Right cardiac atrium (tissue), 5 donors: ENCODE measurements around the gene THSD1. TPM values are rescaled to one million over a fixed set of nuclear protein-coding genes. Genes with fewer than 3 reads are reported as not detected.
"Not testable (repeated sequence)": the region's sequence is repeated elsewhere in the genome, so short reads cannot be mapped to it uniquely, and the experiment has no call there.

Experiments used
- ATAC-seq, 2 donors: fragments of 200-7000 bp; cut with Tn5 transposase; one replicate each; pipeline versions ENCODE4 v1.8.0 to v1.9.1; 2020; ENCODE audit warnings: moderate library complexity in 2 of 2, mild to moderate bottlenecking in 1 of 2
- DNase-seq, 3 donors: peaks; one replicate each; pipeline ENCODE4 v3.0.0-alpha.2; 2020
- H3K27ac ChIP-seq: one replicate; pipeline ENCODE4 v1.5.1; 2013; ENCODE audit warnings: mild to moderate bottlenecking, low read length, control low read depth, moderate library complexity
- H3K27me3 ChIP-seq: one replicate; pipeline ENCODE4 v1.6.1; 2013; ENCODE audit not compliant: control insufficient read depth, insufficient read depth
- H3K4me1 ChIP-seq: one replicate; pipeline ENCODE4 v1.6.1; 2013; ENCODE audit warnings: low read length; ENCODE audit not compliant: control insufficient read depth, insufficient read depth
- H3K4me3 ChIP-seq: one replicate; pipeline ENCODE4 v1.5.1; 2013; ENCODE audit warnings: low read length, control low read depth
- H3K9me3 ChIP-seq: one replicate; pipeline ENCODE4 v1.6.1; 2013; ENCODE audit warnings: low read length; ENCODE audit not compliant: control insufficient read depth
- WGBS: extraction: QIAGEN DNeasy Blood & Tissue Kit; methylation state at CpG from one replicate; pipeline ENCODE4 v1.1.7; 2013; 5-methylcytosine and 5-hydroxymethylcytosine counted together
- intact Hi-C, 4 donors: fragments of 100-400 bp; cut with DNase I; formaldehyde crosslinking; loops; one replicate each; pipeline versions ENCODE4 v1.11.0 to v1.14.0; 2022 to 2023
- polyA plus RNA-seq: library from polyadenylated mRNA; stranded (reverse); fragments of 200-250 nt; gene quantifications from one replicate; pipeline ENCODE4 v1.2.3, GENCODE V29; 2013
- total RNA-seq, 4 donors: library from RNA; stranded (reverse); fragmentation: NEBNext Ultra II Directional; extraction: Animal tissue kit (Norgen Biotek cat#: 25700); gene quantifications; one replicate each; pipeline ENCODE4 v1.2.1, GENCODE V29; 2021
- donor health status: healthy with polysubstance abuse.
- donor health status: DM: no; HTN: yes; CAD: no.
- donor health status: DM: no; HTN: no; CAD: no.
- donor health status: DM: no; HTN: yes; CAD: no; lungs with severe emphysema.
- donor health status: DM: yes; HTN: yes; CAD: no.

THSD1 gene
- total and polyA plus RNA-seq, 5 donors = 3.9 to 7.0 (median 5.8) TPM

DNA sequence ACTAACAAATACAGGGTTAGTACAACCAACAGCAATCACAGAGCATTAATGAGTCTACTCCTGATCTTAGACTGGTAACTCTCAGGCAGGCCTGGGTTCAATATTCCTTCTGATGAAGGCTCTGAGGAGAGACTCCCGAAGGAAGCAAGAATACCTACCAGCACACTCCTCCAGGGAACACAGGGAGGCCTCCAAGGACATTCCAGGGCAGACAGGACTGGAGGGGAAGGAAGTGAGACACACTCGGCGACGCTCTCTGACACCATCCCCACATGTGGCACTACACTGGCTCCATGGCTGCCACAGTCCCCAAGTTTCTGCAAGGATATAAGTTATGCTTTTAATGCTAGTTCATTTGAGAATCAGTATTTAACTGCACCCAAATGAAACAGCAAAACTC is 20.1 kb downstream of the THSD1 start:
- intact Hi-C loops = no loop called here
- H3K27me3 ChIP-seq = no peaks in the 10 kb centered on the region
- ATAC-seq = peak in 1 of 2 donors; percentile 30
- WGBS = 73% methylated on average over 4 of the region's 4 CpGs
- H3K9me3 ChIP-seq = no peaks in the 10 kb centered on the region
- no peak overlapping the region for H3K4me3 ChIP-seq
- H3K27ac ChIP-seq = no peak overlapping the region
- H3K4me1 ChIP-seq = peaks cover 2% of the 10 kb centered on the region
- no peak for DNase-seq

DNA sequence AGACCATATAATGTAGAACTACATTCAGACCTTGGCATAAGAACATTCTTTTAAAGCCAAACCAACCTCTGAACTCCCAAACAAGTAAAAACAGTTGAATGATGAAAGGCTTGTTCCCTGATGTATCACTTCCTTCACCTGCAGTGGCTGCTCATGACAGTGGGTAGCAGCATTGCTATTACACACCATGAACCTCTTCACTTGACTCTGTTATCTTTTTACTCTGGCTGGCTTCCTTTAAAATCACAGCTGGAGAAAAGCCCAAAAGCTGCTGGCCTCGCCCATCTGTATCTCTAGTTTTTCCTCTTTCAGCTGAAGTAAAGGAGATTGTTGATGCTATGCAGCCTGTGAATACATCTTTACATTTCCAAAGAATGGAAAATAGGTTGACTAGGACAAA is 22.6 kb downstream of the THSD1 start:
- WGBS = 24% methylated on average over 1 of the region's 1 CpG
- peak; percentile 62 to 84 for ATAC-seq
- intact Hi-C loops = no loop called here

DNA sequence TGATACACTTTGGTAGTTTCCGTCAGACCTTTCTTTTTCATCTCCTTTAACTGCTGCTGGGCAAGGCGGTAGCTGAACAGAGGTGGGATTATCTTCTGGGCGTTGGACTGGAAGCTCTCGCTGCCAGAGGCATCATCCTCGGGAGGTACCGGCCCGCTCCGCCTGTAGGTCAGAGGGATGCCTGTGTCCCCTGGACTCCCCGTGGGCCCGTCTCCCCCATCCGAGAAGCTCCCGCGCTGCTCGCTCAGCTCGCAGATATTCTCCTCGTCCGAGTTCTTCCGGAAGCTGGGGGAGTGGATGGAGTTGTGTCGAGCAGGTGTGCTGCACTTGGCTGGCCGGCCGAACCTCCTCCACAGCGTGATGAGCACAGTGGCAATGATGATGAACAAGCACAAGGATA is 27.7 kb downstream of the THSD1 start:
- ATAC-seq (no peak), DNase-seq (no peak)
- Histone ChIP-seq H3K27me3 (no peaks in the 10 kb centered on the region), H3K27ac (no peak overlapping the region), H3K4me1 (no peaks in the 10 kb centered on the region), H3K9me3 (no peaks in the 10 kb centered on the region), H3K4me3 (no peak overlapping the region)
- WGBS = 96% methylated on average over 22 of the region's 22 CpGs
- intact Hi-C loops = no loop called here

More for the DNA sequence above, 22.6 kb downstream of the THSD1 start:
- DNase-seq = no peak
- no peaks in the 10 kb centered on the region for H3K9me3 ChIP-seq
- H3K4me1 ChIP-seq = no peaks in the 10 kb centered on the region
- H3K27me3 ChIP-seq = no peaks in the 10 kb centered on the region
- H3K27ac ChIP-seq = no peak overlapping the region
- H3K4me3 ChIP-seq = no peak overlapping the region

DNA sequence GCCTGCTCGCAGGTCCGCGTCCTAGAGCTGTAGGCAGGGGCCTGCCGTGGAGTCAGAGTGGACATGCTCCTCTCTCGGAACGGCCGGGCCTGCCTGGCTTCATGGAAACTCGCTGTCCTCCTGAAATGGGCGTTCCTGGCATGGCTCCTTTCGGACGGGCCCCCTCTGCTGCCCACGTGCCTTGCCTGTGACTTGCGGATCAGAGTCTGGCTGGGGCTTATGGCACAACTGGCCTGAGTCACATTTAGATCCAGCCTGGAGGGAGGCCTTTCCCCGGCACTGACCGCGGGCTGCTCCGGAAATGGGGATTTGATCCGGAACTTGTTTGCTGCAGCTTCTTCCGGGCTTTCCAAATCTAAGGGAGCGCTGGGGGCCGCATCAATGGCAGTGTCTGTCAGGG is 28.1 kb downstream of the THSD1 start:
- DNase-seq (peak in 1 of 3 donors; percentile 52), ATAC-seq (no peak)
- Histone ChIP-seq H3K9me3 (no peaks in the 10 kb centered on the region), H3K27ac (no peak overlapping the region), H3K27me3 (no peaks in the 10 kb centered on the region), H3K4me3 (no peak overlapping the region), H3K4me1 (no peaks in the 10 kb centered on the region)
- intact Hi-C loops = no loop called here
- 95% methylated on average over 21 of the region's 21 CpGs for WGBS

DNA sequence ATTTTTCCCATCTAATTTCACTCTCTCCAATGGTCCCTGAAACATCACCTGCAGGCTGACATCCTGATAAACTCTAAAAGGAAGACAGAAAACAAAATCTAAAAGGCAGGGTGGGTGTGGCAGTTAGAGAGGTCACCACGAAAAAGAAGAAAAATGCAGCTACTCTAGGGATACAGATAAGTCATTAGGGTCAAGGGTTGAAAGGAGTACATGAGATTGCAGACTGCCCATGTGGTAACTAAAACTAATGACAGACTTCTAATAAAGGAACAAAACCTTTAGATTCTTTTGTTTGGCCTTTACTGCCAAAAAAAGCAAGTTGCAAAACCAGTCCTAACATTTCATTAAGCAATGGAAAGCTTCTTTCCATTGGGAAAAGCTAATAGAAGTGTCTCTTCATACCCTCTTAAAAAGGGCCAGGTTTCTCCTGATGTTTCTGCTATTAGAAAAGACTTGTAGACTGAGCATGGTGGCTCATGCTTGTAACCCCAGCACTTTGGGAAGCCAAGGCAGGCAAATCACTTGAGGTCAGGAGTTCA is 31.0 kb downstream of the THSD1 start:
- DNase-seq (no peak), ATAC-seq (peak in 1 of 2 donors; percentile 38)
- Histone ChIP-seq H3K4me3 (no peak overlapping the region), H3K27ac (no peak overlapping the region), H3K9me3 (no peaks in the 10 kb centered on the region), H3K4me1 (peaks cover 2% of the 10 kb centered on the region), H3K27me3 (no peaks in the 10 kb centered on the region)
- 29% methylated on average over 1 of the region's 1 CpG for WGBS
- intact Hi-C loops = no loop called here

DNA sequence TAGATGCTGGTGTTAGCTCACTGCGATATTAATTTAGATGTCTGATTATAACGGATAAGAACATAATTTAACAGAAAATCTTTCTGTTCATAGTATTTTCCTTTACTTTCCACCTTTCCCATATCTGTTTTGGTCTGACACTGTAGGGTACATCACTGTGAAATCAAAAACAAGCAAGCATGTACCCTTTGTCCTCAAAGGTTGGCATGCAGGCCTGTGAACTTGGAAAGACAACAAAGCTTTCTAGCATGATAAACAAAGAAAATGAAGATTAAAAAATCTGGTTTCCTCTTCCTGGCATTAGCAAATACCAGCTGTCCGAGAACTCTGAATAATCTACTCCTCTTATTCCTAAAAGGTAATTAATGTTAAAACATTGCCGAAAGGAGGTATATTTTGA is 31.6 kb downstream of the THSD1 start:
- Histone ChIP-seq H3K27me3 (no peaks in the 10 kb centered on the region), H3K4me3 (no peak overlapping the region), H3K9me3 (no peaks in the 10 kb centered on the region), H3K27ac (no peak overlapping the region), H3K4me1 (peaks cover 2% of the 10 kb centered on the region)
- intact Hi-C loops = no loop called here
- ATAC-seq = no peak
- 86% methylated on average over 4 of the region's 4 CpGs for WGBS
- no peak for DNase-seq

DNA sequence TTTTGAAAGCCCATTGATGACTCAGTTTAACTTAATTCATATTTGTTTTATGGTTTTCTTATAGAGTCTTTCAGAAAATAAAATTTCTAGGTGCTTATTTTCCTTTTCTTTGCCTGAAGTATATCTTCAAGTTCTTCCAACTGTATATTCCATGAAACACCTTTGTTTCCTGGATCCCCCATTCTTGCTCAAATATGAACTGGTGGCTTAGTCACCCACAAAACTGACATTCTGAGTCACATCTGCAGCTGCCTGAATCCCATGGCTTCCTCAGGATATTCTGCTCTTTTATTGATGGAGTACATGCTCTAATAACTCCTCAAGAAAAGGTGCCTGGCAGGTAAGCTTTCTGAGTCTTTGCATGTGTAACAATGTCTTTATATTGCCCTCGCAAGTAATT is 32.7 kb downstream of the THSD1 start:
- intact Hi-C loops, ATAC-seq, H3K9me3 ChIP-seq, H3K4me3 ChIP-seq, H3K27ac ChIP-seq, H3K4me1 ChIP-seq, DNase-seq, H3K27me3 ChIP-seq: not testable (repeated sequence)
- WGBS = 97% methylated on average over 1 of the region's 1 CpG

DNA sequence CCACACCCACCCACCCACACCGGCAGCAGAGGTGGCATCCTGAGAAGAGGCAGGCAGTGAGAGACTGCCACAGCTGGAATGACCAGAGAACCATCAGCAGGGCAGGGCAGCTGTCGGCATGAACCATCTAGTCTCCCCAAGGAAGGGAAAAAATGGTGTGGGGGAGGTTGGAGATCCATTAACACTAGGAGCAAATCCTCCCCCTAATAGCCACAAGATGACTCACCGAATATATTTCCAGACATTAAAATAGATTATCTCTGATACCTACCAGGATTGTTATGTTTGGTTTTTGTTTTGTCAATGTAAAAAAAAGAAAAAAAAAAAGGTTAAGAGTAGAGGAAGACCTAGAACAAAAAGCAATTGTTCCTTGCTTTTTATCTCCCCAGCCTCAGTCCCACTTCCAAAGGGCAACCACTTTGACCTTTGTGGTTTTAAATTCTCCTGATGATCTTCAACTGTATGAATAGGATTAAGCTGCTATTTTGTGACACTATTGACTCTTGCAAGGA is 34.2 kb downstream of the THSD1 start:
- DNase-seq (no peak), ATAC-seq (peak; percentile 64 to 75)
- H3K27me3 ChIP-seq = no peaks in the 10 kb centered on the region
- H3K27ac ChIP-seq = no peak overlapping the region
- intact Hi-C loops = no loop called here
- WGBS = 31% methylated on average over 3 of the region's 3 CpGs
- no peaks in the 10 kb centered on the region for H3K9me3 ChIP-seq
- no peak overlapping the region for H3K4me3 ChIP-seq
- H3K4me1 ChIP-seq = peaks cover 2% of the 10 kb centered on the region

DNA sequence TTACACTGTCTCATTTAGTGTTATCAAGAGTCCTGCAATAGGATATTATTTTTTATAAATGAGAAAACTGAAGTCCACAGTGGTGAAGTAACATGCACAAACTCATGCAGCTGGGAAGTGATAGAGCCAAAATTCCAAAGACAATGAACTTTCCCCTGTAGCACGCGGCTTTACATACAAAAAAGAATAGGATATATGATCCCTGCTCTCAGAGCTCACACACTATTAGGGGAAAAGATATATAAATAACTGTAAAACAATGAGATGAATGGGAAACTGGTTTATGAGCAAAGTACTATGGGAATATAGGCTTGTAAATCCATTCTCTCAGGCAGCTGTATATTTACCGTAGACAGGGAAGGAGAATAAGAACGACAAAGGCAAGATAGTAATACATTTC is 39.7 kb downstream of the THSD1 start:
- no peak overlapping the region for H3K4me3 ChIP-seq
- H3K27ac ChIP-seq = no peak overlapping the region
- DNase-seq = no peak
- no peaks in the 10 kb centered on the region for H3K27me3 ChIP-seq
- no peaks in the 10 kb centered on the region for H3K9me3 ChIP-seq
- 72% methylated on average over 4 of the region's 4 CpGs for WGBS
- ATAC-seq = no peak
- intact Hi-C loops = no loop called here
- H3K4me1 ChIP-seq = peaks cover 2% of the 10 kb centered on the region

DNA sequence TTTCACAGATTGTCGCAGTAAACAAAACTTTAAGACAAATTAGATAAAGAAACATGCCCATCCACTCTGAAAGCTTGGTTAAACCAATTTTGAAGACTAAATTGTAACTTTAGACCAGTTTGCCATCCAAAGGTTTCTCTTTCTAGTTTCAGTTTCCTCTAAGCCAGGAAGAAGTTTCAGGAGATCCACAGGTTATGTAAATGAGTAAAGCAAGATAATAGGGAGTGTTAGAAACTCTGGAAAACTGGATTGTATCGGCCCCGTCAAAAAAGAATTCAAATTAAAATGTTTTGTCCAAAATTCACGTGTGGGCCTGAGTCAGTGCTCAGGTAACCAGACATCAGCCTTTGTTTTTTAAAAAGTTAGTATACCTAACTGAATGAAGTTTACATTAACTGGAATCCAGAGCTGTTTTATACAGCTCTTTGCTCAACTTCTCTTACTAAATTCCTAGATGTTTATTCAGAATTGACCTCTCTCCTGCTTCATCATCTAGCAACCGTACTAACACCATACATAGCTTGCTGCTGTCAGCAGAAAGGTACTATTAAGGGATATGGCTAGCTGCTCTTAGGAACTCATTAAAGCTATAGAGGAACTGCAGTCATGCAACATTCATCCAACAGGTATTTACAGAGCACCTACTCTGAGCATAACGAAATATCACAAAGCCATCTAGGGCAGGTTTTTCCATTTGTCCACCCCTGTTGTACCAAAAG is 43.6 kb downstream of the THSD1 start:
- 92% methylated on average over 5 of the region's 6 CpGs for WGBS
- H3K4me3 ChIP-seq, DNase-seq, H3K4me1 ChIP-seq, ATAC-seq, H3K27me3 ChIP-seq, intact Hi-C loops, H3K9me3 ChIP-seq, H3K27ac ChIP-seq: not testable (repeated sequence)

DNA sequence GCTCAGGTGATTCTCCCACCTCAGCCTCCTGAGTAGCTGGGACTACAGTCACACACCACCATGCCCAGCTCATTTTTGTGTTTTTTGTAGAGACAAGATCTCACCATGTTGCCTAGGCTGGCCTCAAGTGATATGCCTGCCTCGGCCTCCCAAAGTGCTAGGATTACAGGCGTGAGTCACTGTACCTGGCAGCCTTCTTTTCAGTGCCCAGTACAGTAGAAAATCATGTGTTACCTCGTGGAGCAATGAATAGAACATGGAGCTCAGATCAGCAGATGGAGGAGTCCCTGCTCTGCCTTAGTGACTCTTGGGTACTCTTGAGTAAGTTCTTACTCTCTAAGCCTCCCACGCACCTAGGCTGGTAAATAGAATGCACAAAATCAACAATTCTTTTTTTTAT is 44.7 kb downstream of the THSD1 start:
- WGBS = 95% methylated on average over 4 of the region's 4 CpGs
- no peak overlapping the region for H3K4me3 ChIP-seq
- H3K27ac ChIP-seq = no peak overlapping the region
- DNase-seq (no peak), ATAC-seq (no peak)
- H3K4me1 ChIP-seq = no peaks in the 10 kb centered on the region
- no peaks in the 10 kb centered on the region for H3K27me3 ChIP-seq
- no peaks in the 10 kb centered on the region for H3K9me3 ChIP-seq
- intact Hi-C loops = no loop called here
